ENCODE data around the gene LTBP3. TPM values are rescaled to one million over a fixed set of nuclear protein-coding genes. Genes with fewer than 3 reads are reported as not detected.
"Not testable (repeated sequence)": the region's sequence is repeated elsewhere in the genome, so short reads cannot be mapped to it uniquely, and the experiment has no call there.

The LTBP3 gene
- total RNA-seq, 4 donors from 2014 or later: 131 to 240 (median 217) TPM

DNA sequence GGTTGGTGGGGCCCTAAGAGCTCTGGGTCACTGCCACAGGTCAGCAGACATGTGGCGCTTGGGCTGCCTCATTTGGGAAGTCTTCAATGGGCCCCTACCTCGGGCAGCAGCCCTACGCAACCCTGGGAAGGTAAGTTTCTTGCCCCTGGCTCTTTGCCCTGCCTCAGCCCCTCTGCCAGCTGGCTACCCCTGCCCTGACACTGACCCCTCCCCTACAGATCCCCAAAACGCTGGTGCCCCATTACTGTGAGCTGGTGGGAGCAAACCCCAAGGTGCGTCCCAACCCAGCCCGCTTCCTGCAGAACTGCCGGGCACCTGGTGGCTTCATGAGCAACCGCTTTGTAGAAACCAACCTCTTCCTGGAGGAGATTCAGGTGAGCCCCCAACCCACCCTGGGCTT lies 31.4 kb downstream of the LTBP3 start:
- DNase-seq: no peak
- no peaks in the 10 kb centered on the region for H3K27me3 ChIP-seq
- H3K4me3 ChIP-seq: no peak overlapping the region
- peaks cover 3 to 10% of the 10 kb centered on the region in 2 donors for H3K4me1 ChIP-seq
- H3K27ac ChIP-seq: no peak overlapping the region
- no peaks in the 10 kb centered on the region for H3K36me3 ChIP-seq
- intact Hi-C loops (cut with DNase I; ENCODE audit: low total_unique reads): no loop called here
- no peaks in the 10 kb centered on the region for H3K9me3 ChIP-seq
- TF ChIP-seq POLR2A (IDR thresholded peaks at IDR 0.05): no peak
- TF ChIP-seq, protein P1, sequence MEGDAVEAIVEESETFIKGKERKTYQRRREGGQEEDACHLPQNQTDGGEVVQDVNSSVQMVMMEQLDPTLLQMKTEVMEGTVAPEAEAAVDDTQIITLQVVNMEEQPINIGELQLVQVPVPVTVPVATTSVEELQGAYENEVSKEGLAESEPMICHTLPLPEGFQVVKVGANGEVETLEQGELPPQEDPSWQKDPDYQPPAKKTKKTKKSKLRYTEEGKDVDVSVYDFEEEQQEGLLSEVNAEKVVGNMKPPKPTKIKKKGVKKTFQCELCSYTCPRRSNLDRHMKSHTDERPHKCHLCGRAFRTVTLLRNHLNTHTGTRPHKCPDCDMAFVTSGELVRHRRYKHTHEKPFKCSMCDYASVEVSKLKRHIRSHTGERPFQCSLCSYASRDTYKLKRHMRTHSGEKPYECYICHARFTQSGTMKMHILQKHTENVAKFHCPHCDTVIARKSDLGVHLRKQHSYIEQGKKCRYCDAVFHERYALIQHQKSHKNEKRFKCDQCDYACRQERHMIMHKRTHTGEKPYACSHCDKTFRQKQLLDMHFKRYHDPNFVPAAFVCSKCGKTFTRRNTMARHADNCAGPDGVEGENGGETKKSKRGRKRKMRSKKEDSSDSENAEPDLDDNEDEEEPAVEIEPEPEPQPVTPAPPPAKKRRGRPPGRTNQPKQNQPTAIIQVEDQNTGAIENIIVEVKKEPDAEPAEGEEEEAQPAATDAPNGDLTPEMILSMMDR (IDR thresholded peaks at IDR 0.05): no peak

DNA sequence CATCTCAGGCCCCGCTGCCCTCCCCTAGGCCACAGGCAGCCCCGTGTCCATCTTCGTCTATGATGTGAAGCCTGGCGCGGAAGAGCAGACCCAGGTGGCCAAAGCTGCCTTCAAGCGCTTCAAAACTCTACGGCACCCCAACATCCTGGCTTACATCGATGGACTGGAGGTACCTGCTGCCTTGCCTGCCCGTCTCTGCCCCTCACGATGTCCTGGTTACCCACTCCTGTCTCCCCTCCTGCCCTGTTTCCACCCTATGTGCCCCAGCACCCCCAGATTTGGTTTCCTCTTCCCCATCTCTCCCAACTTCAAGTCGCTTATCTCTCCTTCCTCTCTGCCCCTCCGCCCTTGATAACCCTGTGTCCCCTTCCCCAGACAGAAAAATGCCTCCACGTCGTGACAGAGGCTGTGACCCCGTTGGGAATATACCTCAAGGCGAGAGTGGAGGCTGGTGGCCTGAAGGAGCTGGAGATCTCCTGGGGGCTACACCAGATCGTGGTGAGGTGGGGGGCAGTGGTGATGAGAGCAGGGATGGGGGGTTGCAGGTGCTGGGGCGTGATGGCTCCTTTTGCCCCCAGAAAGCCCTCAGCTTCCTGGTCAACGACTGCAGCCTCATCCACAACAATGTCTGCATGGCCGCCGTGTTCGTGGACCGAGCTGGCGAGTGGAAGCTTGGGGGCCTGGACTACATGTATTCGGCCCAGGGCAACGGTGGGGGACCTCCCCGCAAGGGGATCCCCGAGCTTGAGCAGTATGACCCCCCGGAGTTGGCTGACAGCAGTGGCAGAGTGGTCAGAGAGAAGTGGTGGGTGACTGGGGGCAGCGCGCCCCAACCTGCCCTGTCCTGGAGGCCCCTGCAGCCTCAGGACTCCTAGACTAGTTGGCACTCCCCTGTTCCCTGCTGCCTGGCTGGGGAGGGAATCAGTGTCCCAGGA lies 32.3 kb downstream of the LTBP3 start:
- Histone ChIP-seq H3K9me3 (no peaks in the 10 kb centered on the region), H3K36me3 (no peaks in the 10 kb centered on the region), H3K27me3 (no peaks in the 10 kb centered on the region), H3K4me1 (peaks cover 3 to 10% of the 10 kb centered on the region in 2 donors), H3K27ac (peak overlapping the region; percentile 85 to 89), H3K4me3 (peak overlapping the region; percentile 75 to 81)
- intact Hi-C loops (cut with DNase I; ENCODE audit: low total_unique reads): no loop called here
- TF ChIP-seq POLR2A (IDR thresholded peaks at IDR 0.05): no peak
- TF ChIP-seq, protein P1 (IDR thresholded peaks at IDR 0.05): no peak
- DNase-seq: no peak

DNA sequence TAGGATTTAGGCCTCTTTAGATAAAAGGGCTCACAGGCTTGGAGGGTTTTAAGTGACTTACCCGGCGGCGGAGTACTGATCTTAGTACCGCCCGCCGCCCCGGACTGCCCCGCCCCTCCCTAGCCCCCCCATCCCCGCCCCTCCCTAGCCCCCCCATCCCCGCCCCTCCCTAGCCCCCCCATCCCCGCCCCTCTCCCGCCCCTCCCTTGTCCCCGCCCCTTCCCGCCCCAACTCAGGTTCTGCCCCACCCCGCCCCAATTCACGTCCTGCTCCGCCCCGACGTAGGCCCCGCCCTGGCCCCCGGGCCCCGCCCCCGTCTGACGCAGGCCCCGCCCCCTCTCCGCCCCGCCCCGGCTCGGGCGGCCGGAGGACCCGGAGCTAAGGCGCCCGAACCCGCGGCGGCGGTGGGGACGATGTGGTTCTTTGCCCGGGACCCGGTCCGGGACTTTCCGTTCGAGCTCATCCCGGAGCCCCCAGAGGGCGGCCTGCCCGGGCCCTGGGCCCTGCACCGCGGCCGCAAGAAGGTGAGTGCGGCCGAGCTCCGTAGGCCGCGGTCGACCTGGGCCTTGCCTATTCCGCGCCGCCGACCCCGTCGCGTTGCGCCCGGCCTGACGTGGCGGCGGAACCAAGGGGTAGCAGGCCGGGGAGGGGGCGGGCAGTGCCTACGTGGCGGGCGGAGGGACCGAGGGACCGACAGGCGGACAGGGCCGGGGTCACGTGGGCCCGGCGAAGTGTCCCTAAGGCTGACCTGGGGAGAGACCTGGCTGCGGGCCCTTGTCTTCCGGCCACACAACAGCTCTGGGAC lies 33.2 kb downstream of the LTBP3 start, which contains the start of gene SCYL1:
SCYL1 (plus strand) TSS at position 343 of the 805 bp plus-strand sequence; CDS start at position 414, 71 bp downstream.
- DNase-seq: peak; percentile 85 to 86

DNA sequence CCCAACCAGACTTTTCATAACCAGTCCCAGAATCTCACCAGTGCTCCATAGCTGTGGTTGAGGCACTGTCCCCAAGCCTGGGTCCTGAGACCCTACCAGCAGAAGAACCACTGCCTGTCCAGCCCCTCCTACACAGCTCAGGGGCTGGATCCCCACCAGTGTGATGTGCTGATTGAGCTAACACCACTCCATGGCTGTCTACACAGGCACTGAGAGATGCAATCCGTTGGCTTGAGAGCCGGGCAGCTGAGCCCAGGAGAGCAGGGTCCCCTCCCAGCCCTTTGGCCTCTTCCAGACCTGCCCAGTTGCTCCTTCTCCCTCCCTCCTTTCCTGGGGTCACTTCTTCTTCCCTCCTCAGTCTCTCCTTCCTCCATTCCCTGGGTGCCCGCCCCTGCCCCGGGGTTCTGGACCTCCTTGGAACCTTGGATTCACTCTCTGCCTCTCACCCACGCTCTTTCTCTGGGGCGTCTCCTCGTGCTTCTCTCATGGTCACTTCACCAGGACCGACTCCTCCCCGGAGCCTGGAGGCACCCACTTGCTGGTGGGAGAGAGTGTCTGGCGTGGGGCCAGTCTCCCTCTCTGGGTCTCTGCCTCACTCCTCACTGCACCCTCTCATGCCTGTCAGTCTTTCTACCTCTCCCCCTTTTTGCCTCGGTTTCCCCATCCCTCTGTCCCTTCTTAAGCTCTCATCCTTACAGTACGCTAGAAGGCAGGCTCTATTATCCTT lies 34.0 kb downstream of the LTBP3 start:
- intact Hi-C loops (cut with DNase I; ENCODE audit: low total_unique reads): no loop called here
- Histone ChIP-seq H3K4me1 (peaks cover 3 to 10% of the 10 kb centered on the region in 2 donors), H3K36me3 (no peaks in the 10 kb centered on the region), H3K27ac (peak overlapping the region; percentile 73 to 82), H3K9me3 (no peaks in the 10 kb centered on the region), H3K27me3 (no peaks in the 10 kb centered on the region), H3K4me3 (peak overlapping the region in 1 of 2 donors; percentile 24)
- TF ChIP-seq, protein P1 (IDR thresholded peaks at IDR 0.05): peak in 1 of 4 experiments; percentile 5
- TF ChIP-seq POLR2A (IDR thresholded peaks at IDR 0.05): no peak
- DNase-seq: peak; percentile 70

More for the DNA sequence above, 33.2 kb downstream of the LTBP3 start, which contains the start of gene SCYL1:
- Histone ChIP-seq H3K9me3 (no peaks in the 10 kb centered on the region), H3K27ac (peak within 1 kb of the TSS; percentile 85 to 89), H3K4me1 (peaks cover 3 to 10% of the 10 kb centered on the region in 2 donors), H3K4me3 (peak within 1 kb of the TSS; percentile 75 to 81), H3K27me3 (no peaks in the 10 kb centered on the region), H3K36me3 (no peaks in the 10 kb centered on the region)
- intact Hi-C loops (cut with DNase I; ENCODE audit: low total_unique reads): no loop called here
- peak; percentile 9 to 74 for TF ChIP-seq POLR2A (IDR thresholded peaks at IDR 0.05)
- TF ChIP-seq, protein P1 (IDR thresholded peaks at IDR 0.05): peak in 1 of 4 experiments; percentile 8

DNA sequence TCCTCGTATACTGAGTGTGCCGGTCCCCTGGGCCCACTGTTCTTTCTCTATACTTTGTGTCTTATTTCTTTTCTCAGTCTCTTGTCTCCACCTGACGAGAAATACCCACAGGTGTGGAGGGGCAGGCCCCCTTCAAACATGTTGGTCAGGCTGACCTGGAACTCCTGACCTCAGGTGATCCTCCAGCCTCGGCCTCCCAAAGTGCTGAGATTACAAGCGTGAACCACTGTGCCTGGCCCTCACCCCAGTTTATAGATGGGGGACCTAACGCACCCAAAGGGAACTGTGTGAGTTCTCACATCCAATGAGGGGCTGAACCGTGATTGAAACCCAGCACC lies 34.6 kb downstream of the LTBP3 start:
- peaks cover 3 to 10% of the 10 kb centered on the region in 2 donors for H3K4me1 ChIP-seq
- H3K9me3 ChIP-seq; H3K27me3 ChIP-seq; intact Hi-C loops (cut with DNase I; ENCODE audit: low total_unique reads); DNase-seq; H3K4me3 ChIP-seq; H3K36me3 ChIP-seq: not testable (repeated sequence)
- peak overlapping the region; percentile 73 to 82 for H3K27ac ChIP-seq

DNA sequence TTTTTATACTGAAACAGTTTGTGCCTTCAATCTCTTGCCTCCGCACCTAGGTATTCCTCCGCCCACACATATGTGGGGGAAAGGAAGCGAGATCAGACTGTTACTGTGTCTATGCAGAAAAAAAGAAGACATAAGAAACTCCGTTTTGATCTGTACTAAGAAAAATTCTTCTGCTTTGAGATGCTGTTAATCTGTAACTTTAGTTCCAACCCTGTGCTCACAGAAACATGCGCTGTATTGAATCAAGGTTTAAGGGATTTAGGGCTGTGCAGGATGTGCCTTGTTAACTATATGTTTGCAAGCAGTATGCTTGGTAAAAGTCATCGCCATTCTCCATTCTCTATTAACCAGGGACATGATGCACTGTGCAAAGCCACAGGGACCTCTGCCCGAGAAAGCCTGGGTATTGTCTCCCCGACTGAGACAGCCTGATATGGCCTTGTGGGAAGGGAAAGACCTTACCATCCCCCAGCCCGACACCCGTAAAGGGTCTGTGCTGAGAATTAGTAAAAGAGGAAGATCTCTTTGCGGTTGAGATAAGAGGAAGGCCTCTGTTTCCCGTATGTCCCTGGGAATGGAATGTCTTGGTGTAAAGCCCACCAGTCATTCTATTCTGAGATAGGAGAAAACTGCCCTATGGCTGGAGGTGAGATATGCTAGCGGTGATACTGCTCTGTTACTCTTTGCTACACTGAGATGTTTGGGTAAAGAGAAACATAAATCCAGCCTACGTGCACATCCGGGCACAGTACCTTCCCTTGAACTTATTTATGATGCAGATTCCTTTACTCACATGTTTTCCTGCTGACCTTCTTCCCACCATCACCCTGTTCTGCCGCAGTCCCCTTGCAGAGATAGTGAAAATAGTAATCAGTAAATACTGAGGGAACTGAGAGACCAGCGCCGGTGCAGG lies 35.2 kb downstream of the LTBP3 start:
- H3K27ac ChIP-seq; DNase-seq; intact Hi-C loops (cut with DNase I; ENCODE audit: low total_unique reads); H3K36me3 ChIP-seq; H3K9me3 ChIP-seq; H3K27me3 ChIP-seq; H3K4me3 ChIP-seq: not testable (repeated sequence)
- peaks cover 3 to 10% of the 10 kb centered on the region in 2 donors for H3K4me1 ChIP-seq
